Transverse colon (tissue), 4 donors: ENCODE data around the gene ATOH8. TPM values are rescaled to one million over a fixed set of nuclear protein-coding genes. Genes with fewer than 3 reads are reported as not detected.

Experiments used
- DNase-seq: peaks from one replicate; pipeline ENCODE4 v3.0.0-alpha.2; 2019
- H3K27ac ChIP-seq, 4 donors: fragments of 200-600 bp; sonication (generic); 2 replicates each; pipeline ENCODE4 v1.5.1; 2016 to 2018; ENCODE audit warnings: inconsistent platforms in 4 of 4
- H3K27me3 ChIP-seq: fragments of 200-600 bp; sonication (generic); 2 replicates; pipeline ENCODE4 v1.5.1; 2017; ENCODE audit warnings: inconsistent platforms
- H3K36me3 ChIP-seq, 4 donors: fragments of 200-600 bp; sonication (generic); 2 replicates each; pipeline ENCODE4 v1.5.1; 2017 to 2019; ENCODE audit warnings: inconsistent platforms in 4 of 4
- H3K4me1 ChIP-seq, 4 donors: fragments of 200-600 bp; sonication (generic); 2 replicates each; pipeline ENCODE4 v1.5.1; 2017 to 2020; ENCODE audit warnings: inconsistent platforms in 4 of 4
- H3K4me3 ChIP-seq, 4 donors: fragments of 200-600 bp; sonication (generic); 1 replicate in 1 of 4; 2 replicates in 3 of 4; pipeline versions ENCODE4 v1.5.1 to v1.6.1; 2017 to 2019; ENCODE audit warnings: inconsistent platforms in 4 of 4
- H3K9me3 ChIP-seq, 2 donors: fragments of 200-600 bp; sonication (generic); 2 replicates each; pipeline ENCODE4 v1.5.1; 2017 to 2019; ENCODE audit warnings: inconsistent platforms in 2 of 2
- CTCF ChIP-seq, 5 experiments: fragments of 200-600 bp in 3 of 5; fragments of 450-650 bp in 2 of 5; sonication (generic) in 3 of 5; IDR thresholded peaks; 1 replicate in 2 of 5; 2 replicates in 3 of 5; pipeline ENCODE4 v1.5.1; 2016 to 2017; ENCODE audit warnings: antibody characterized with exemption in 5 of 5, inconsistent platforms in 3 of 5, mild to moderate bottlenecking in 2 of 5, moderate library complexity in 1 of 5
- EP300 ChIP-seq: sonication (generic); formaldehyde crosslinking; IDR thresholded peaks from one replicate; pipeline ENCODE4 v1.6.1; 2017; ENCODE audit warnings: antibody characterized with exemption, low read depth
- POLR2A ChIP-seq: fragments of 450-650 bp; IDR thresholded peaks from one replicate; pipeline ENCODE4 v1.6.1; 2016; ENCODE audit warnings: antibody characterized with exemption, mild to moderate bottlenecking, moderate library complexity
- POLR2AphosphoS5 ChIP-seq, 3 donors: sonication (generic); formaldehyde crosslinking; IDR thresholded peaks; one replicate each; pipeline ENCODE4 v1.6.1; 2016; ENCODE audit warnings: antibody characterized with exemption in 3 of 3
- WGBS, 2 donors: methylation state at CpG; one replicate each; pipeline ENCODE4 v1.1.5; 2018; ENCODE audit warnings: low coverage in 1 of 2; 5-methylcytosine and 5-hydroxymethylcytosine counted together
- in situ Hi-C, 4 donors: fragments of 200-750 bp; cut with MboI; loops; one replicate each; pipeline versions ENCODE4 v1.15.0 to v1.15.1; 2017; ENCODE audit warnings: low sequenced_read_pairs in 3 of 4, low pct_ligation_motif_present in 1 of 4, low pct_unique_long_range_greater_than_20kb in 1 of 4
- intact Hi-C: fragments of 100-400 bp; cut with DNase I; formaldehyde crosslinking; loops from one replicate; pipeline ENCODE4 v1.15.1; 2023; ENCODE audit warnings: low total_unique reads
- total RNA-seq, 4 donors: library from RNA; depleted of rRNA; stranded (reverse); fragments of >200 nt; gene quantifications; one replicate each; pipeline ENCODE4 v1.1.0, GENCODE V29; 2016

The ATOH8 gene
- total RNA-seq, 4 donors from 2014 or later, result 7.4 to 32.6 (median 14.4) TPM

- WGBS, 2 donors, result 65% methylated on average over 3 of the region's 3 CpGs; no CpG with 5 or more reads in 1 of the 2 donors
- intact Hi-C loops (no loop called here), in situ Hi-C loops (loop anchor here in 1 of 4 donors (5.0 kb wide), 1 partner anchor 81 kb away; no protein-coding TSS in a partner anchor)
- Histone ChIP-seq H3K9me3 (no peaks in the 10 kb centered on the region), H3K27ac (no peak overlapping the region), H3K4me3 (no peak overlapping the region), H3K36me3 (no peaks in the 10 kb centered on the region), H3K4me1 (peaks cover 0 to 11% (median 4%) of the 10 kb centered on the region in 4 donors), H3K27me3 (peaks cover 4% of the 10 kb centered on the region)
- TF ChIP-seq POLR2A (no peak), POLR2AphosphoS5 (IDR thresholded peaks at IDR 0.05) (no peak), CTCF (IDR thresholded peaks at IDR 0.05) (no peak), EP300 (no peak)
- no peak for DNase-seq
These were observed 22.2 kb upstream of the ATOH8 start for GRCh38 chr2:85731606-85732005.

GRCh38 chr2:85732467-85733120 lies 21.2 kb upstream of the ATOH8 start:
- Histone ChIP-seq H3K4me1 (peaks cover 0 to 15% (median 7%) of the 10 kb centered on the region in 4 donors), H3K4me3 (no peak overlapping the region), H3K9me3 (no peaks in the 10 kb centered on the region), H3K27me3 (peaks cover 4% of the 10 kb centered on the region), H3K27ac (no peak overlapping the region), H3K36me3 (no peaks in the 10 kb centered on the region)
- in situ Hi-C loops (loop anchor here in 1 of 4 donors (5.0 kb wide), 1 partner anchor 80 kb away; no protein-coding TSS in a partner anchor), intact Hi-C loops (no loop called here)
- DNase-seq, result no peak
- WGBS, 2 donors, result 62 to 83% methylated on average over 1 to 2 of the region's 2 CpGs
- no peak for TF ChIP-seq CTCF (IDR thresholded peaks at IDR 0.05)
- no peak for TF ChIP-seq POLR2A
- no peak for TF ChIP-seq POLR2AphosphoS5 (IDR thresholded peaks at IDR 0.05)
- TF ChIP-seq EP300, result no peak

- TF ChIP-seq POLR2AphosphoS5 (IDR thresholded peaks at IDR 0.05), result no peak
- TF ChIP-seq CTCF (IDR thresholded peaks at IDR 0.05), result no peak
- no peak for TF ChIP-seq EP300
- TF ChIP-seq POLR2A, result no peak
- no peak for DNase-seq
- intact Hi-C loops (no loop called here), in situ Hi-C loops (loop anchor here in 1 of 4 donors (5.0 kb wide), 1 partner anchor 79 kb away; no protein-coding TSS in a partner anchor)
- no peaks in the 10 kb centered on the region for H3K36me3 ChIP-seq
- H3K9me3 ChIP-seq, result no peaks in the 10 kb centered on the region
- peaks cover 0 to 15% (median 9%) of the 10 kb centered on the region in 4 donors for H3K4me1 ChIP-seq
- 78% methylated on average over 18 of the region's 18 CpGs; no CpG with 5 or more reads in 1 of the 2 donors for WGBS, 2 donors
- no peak overlapping the region for H3K27ac ChIP-seq
- no peaks in the 10 kb centered on the region for H3K27me3 ChIP-seq
- H3K4me3 ChIP-seq, result no peak overlapping the region
These were observed 20.4 kb upstream of the ATOH8 start for GRCh38 chr2:85733121-85733960.

- DNase-seq, result no peak
- Histone ChIP-seq H3K4me1 (peaks cover 0 to 10% (median 5%) of the 10 kb centered on the region in 4 donors), H3K9me3 (no peaks in the 10 kb centered on the region), H3K27ac (no peak overlapping the region), H3K36me3 (no peaks in the 10 kb centered on the region), H3K4me3 (no peak overlapping the region), H3K27me3 (no peaks in the 10 kb centered on the region)
- intact Hi-C loops, result no loop called here
- in situ Hi-C loops, result loop anchor here in 1 of 4 donors (5.0 kb wide), 1 partner anchor 78 kb away; no protein-coding TSS in a partner anchor
- 97% methylated on average over 4 of the region's 4 CpGs; no CpG with 5 or more reads in 1 of the 2 donors for WGBS, 2 donors
- TF ChIP-seq CTCF (IDR thresholded peaks at IDR 0.05) (no peak), POLR2A (no peak), POLR2AphosphoS5 (IDR thresholded peaks at IDR 0.05) (no peak), EP300 (no peak)
These were observed 19.8 kb upstream of the ATOH8 start for GRCh38 chr2:85734015-85734414.
